ENCODE measurements around the gene UBB.

The UBB gene

DNA sequence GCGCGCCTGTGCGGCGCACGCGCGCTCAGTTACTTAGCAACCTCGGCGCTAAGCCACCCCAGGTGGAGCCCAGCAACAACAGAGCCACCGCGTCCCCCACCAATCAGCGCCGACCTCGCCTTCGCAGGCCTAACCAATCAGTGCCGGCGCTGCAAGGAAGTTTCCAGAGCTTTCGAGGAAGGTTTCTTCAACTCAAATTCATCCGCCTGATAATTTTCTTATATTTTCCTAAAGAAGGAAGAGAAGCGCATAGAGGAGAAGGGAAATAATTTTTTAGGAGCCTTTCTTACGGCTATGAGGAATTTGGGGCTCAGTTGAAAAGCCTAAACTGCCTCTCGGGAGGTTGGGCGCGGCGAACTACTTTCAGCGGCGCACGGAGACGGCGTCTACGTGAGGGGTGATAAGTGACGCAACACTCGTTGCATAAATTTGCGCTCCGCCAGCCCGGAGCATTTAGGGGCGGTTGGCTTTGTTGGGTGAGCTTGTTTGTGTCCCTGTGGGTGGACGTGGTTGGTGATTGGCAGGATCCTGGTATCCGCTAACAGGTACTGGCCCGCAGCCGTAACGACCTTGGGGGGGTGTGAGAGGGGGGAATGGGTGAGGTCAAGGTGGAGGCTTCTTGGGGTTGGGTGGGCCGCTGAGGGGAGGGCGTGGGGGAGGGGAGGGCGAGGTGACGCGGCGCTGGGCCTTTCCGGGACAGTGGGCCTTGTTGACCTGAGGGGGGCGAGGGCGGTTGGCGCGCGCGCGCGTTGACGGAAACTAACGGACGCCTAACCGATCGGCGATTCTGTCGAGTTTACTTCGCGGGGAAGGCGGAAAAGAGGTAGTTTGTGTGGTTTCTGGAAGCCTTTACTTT is at the start of gene UBB:
UBB (plus strand) TSS at position 452 of the 856 bp plus-strand sequence. CDS start 817 bp downstream, outside the sequence.
- peak; percentile 97 for DNase-seq

DNA sequence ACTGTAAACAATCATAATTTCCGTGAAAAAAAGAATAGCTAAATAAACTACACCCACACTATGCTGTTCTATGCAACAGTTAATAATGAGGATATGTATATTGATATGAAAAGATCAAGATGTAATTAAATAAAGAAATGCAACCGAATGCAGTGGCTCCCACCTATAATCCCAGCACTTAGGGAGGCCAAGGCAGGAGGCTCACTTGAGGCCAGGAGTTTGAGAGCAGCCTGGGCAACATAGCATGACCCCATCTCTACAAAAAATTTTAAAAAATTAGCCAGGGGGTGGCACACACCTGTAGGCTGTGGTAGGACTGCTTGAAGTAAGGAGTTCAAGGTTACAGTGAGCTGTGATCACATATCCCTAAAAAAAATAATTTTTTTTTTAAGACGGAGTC is 42.5 kb upstream of the UBB start:
- DNase-seq = no peak

DNA sequence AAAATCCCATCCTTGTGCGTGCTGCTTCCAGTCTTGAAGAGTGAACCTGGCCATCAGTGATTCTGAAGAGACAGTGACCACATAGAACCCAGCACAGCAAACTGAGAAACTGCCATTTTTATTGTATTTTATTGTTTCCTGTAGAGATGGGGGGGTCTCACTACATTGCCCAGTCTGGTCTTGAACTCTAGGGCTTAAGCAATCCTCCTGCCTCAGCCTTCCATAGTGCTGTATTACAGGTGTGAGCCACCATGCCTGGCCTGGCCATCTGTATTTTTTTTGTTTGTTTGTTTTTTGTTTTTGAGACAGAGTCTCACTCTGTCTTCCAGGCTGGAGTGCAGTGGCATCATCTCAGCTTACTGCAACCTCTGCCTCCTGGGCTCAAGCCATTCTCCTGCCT is 41.5 kb upstream of the UBB start:
- no peak for DNase-seq

DNA sequence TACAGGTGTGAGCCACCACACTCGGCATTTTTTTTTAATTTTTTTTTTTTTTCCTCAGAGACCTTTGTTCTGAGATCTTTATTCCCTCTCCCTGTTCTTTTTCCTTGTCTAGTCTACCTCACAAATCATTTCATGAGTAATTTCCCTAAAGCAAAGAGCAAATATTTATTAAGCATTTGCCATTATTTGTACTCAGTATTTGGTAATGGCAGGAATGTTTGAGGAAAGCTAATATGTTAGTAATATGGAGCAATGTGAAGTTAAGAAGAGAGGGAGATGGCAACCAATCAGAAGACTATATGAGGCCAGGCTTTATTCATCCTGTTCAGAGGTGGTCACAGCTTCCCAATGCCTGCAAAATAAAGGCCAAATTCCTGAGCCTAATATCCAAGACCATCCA is 40.9 kb upstream of the UBB start:
- no peak for DNase-seq

DNA sequence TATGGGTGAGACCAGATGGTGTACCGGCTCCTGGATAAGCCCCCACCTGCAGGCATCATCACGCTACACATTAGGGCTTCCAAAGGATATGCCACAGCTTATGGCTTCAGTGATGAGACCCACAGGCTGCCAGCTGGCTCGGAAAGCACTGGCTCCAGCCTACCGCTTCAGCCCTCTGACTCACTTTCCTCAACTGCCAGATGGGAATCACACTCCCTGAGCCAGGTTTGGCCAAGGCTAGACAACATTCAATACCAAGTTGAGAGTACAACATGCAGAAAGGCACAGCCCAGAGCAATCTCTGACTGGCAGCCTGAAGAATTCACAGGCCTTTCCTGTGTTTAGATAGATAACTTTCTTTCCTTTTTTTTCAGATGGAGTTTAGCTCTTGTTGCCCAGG is 37.9 kb upstream of the UBB start:
- DNase-seq = no peak

DNA sequence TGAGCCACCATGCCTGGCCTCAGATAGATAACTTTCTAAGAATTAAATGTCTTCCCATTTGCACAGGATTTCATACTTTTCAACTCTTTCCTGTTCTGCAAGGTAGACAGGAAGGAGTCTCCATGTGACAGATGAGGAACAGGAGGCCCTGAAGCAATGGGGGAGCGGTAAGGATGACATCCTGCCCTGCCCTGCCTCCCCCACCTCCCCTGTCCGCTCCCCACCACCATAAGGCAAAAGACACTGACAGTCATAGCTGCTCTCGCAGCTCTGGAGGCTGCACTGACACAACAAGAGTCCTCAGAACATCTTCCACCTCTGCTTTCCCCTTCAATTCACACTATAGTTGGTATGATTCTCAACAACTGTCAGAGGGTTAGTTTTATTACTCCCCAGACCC is 37.3 kb upstream of the UBB start:
- DNase-seq = no peak

DNA sequence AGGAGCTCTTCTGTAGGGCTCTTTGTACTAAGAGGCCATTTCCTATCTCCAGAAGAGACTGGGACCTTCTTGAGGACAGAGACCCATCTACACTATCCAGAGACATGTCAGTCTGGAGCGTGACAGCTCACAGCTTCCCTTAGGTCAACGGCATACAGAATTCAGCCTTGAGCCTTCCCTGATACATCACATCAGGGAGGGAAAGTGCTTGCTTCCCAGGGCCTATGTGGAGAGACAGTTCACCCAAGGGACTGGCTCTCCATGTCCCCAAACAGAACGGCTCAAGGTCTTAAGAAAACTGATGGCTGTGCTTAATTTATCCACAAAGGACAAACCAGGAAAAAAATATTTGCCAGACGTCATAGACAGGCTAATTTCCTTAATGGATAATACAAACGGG is 35.3 kb upstream of the UBB start:
- DNase-seq = no peak

DNA sequence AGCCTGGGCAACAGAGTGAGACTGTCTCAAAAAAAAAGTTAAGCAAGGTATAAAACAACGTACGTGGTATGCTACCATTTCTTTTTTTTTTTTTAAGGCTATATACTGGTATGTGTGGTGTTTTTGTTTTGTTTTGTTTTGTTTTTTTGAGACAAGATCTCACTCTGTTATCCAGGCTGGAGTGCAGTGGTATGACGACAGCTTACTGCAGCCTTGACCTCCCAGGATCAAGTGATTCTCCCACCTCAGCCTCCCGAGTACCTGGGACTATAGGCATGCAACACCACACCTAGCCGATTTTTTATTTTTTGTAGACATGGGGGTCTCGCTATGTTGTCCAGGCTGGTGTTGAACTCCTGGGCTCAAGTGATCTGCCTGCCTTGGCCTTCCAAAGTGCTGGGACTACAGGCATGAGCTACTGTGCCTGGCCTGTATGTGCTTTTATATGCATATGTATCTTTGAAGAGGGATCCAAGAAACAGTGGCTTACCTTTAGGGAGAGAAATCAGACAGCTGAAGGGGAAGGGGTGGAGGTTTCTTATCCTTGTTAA is 34.1 kb upstream of the UBB start:
- no peak for DNase-seq

DNA sequence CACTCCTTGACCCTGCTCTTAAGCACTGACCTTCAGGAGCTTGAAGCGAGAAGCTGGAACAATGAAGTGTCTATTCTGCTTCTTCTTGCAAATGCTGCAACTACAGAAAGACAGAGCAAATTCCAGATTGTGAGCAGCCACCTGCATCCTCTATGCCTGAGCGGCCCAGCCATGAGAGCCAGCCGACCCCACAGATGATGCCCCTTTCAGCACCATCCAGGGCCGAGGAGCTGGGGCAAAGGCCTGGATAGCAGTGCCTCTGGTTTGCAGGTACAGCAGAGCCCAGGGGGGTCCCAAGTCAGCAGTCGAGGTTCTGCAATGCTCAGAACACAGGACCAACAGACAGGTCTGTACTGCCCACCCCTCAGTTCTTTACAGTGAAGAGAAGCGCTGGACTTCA is 32.3 kb upstream of the UBB start:
- DNase-seq = no peak

DNA sequence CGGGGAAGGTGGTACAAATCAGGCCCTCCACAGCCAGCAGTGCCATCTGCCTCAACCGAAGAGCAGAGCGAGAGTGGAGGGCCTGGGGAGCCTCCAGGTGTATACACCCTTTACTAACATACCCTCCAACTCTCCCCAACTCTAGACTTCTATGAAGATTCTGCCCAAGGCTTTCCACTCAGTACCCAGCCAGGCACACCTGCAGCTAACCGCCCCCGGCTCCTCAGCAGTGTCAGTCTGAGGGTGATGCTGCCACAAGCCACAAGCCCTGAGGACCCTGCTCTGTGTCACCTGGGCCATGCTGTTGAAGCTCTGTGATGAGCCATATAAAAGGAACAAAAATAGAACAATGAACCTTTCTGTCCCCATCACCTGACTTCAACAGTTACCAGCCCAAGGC is 31.5 kb upstream of the UBB start:
- DNase-seq = no peak

DNA sequence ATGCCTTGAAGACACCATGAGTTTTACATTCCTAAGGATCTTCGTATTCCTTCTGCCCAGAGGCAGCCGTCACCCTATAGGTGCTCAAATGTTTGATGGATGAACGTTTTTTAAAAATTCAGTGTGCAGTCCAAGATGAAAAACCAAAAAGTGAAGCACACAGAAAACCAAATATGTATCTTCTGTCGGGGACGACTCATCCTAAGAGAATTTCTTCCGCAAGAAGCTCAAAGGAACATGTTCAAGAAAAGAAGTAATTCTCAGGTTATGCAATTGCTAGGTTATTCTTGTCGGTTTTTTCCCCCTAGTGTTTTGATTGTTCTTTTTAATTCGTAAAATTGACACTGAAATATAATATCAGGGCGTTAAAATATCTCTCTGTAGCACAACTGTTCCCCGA is 29.1 kb upstream of the UBB start:
- DNase-seq = no peak

DNA sequence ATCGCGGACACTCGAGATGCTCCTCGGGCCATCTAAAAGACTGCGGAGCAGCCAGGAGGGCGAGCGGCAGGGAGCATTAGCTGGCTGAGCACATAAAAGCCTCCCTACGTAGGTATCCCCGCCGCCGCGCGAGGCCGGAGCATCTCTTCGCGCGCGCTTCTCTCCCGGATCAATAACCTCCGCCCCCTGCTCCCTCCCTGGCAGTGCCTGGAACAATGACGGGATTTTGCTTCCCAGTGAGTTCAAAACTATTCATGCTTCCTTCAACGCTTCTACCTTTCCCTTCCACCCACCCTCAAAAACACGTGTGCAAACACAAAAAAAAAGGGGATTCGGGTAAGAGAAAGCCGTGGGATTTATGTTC is 28.6 kb upstream of the UBB start:
- DNase-seq = peak; percentile 92

DNA sequence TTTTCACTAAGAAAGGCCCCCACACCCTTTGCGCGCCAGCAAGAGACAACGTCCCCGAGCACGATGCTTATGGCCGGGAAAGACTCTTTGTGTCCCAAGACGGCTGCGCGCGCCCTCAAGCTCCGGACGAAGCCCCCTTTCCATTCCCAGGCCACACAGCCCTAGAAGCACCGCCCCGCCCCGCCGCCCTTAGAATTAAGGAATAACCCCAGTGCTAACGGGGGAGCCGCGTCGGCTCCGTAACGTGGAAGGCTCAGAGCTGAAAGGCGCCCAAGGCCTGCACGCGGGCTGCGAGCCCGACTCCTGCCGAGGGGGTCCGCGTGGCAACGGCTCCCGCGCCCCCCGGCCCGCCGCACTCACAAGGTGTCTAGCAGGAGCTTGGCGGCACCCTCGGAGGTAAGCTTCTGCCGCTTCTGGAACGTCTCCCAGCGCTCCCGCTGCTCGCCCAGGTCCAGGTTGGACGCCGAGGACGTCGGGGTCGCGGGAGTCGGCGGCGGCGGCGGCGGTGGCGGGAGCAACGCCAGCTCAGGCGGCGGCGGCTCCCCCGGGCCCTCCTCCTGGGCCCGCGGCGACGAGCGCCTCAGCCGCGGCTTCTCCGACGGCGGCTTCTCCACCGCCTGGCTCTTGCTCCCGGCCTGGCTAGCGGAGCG is 28.1 kb upstream of the UBB start:
- peak; percentile 92 for DNase-seq

DNA sequence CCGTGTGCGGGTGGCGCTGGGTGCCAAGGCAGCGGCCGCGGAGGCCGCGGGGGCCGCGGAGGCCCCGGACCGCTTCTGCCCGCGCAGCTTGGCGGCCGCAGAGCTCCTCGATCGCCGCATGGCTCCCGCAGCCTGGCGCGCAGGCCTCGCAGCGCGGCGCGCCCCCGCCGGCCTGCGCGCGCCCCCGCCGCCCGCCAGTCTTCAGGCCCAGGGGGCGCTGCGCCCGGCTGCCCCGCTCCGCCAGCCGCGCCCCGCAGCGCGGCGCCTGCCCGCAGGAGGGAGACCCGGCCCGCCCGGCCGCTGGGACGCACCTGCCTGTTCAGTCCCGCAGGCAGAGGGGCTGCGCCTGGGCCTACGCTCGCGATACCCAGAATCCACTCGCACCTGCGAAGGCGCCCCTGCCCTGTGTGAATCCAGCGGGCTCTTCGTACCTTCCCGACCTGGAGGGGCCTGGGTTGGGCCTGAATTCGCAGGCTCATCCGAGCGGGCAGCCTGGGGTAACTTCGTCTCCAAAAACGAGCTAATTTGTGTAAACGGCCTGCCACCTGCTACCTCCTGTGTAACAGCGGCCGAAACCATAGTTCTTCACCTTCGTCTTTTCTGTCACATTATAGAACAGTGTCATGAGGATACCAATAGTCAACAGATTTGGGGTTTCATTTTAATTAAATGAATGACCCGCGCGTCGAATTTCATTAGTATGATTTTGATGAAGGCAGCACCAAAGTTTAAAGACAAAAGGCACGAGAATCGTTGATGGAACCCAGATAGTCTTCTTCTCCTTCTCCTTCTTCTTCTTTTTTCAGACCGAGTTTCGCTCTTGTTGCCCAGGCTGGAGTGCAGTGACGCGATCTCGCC is 27.3 kb upstream of the UBB start, which contains the start of gene CENPV:
CENPV (minus strand) TSS at position 153 of the 858 bp plus-strand sequence; CDS start at position 120, 33 bp downstream.
- DNase-seq = peak; percentile 69

DNA sequence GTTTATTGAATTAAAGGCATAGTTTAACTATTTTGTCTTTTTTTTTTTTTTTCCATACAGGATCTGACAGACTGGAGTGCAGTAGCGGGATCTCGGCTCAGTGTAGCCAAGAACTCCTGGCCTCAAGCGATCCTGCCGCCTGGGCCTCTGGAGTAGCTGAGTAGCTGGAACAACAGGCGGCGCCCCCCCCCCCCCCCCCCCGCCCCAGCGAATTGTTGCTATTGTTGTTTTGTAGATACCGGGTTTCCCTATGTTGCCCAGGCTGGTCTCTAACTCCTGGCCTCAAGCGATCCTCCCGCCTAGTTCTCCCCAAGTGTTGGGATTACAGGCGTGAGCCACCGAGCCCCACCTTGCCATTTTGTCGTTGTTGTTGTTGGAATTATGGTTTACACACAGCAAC is 26.3 kb upstream of the UBB start:
- DNase-seq = no peak

DNA sequence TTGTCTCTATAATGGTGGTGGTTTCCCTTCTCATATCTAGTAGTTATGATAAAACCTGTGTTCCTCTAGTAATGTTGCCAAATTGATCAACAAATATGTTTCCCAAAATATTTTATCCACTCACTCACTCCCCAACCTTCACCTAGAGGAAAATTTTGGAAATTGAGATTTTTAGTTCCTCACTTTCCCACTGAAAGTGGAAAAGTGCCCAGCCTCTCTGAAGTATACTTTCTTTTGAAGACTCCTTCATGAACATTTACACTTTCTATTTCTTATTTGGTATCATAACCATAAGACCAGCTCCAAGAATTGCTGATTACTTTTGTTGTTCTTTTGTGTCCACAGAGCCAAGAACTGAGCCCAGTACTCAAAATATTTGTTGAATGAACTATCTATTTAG is 22.5 kb upstream of the UBB start:
- DNase-seq = no peak

DNA sequence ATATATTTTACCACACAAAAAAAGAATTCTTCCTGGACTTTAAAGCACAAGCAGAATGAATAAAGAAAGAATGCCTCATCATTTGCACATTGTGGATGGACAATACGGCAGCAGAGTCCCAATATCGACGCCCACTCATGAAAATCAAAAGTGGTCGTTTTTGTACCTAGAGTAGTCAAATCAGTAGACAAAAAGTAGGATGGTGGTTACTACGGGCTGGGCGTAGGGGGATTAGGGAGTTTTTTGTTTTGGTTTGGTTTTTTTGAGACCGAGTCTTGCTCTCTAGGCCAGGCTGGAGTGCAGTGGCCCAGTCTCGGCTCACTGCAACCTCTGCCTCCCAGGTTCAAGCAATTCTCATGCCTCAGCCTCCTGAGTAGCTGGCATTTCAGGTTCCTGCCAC is 19.0 kb upstream of the UBB start:
- no peak for DNase-seq

DNA sequence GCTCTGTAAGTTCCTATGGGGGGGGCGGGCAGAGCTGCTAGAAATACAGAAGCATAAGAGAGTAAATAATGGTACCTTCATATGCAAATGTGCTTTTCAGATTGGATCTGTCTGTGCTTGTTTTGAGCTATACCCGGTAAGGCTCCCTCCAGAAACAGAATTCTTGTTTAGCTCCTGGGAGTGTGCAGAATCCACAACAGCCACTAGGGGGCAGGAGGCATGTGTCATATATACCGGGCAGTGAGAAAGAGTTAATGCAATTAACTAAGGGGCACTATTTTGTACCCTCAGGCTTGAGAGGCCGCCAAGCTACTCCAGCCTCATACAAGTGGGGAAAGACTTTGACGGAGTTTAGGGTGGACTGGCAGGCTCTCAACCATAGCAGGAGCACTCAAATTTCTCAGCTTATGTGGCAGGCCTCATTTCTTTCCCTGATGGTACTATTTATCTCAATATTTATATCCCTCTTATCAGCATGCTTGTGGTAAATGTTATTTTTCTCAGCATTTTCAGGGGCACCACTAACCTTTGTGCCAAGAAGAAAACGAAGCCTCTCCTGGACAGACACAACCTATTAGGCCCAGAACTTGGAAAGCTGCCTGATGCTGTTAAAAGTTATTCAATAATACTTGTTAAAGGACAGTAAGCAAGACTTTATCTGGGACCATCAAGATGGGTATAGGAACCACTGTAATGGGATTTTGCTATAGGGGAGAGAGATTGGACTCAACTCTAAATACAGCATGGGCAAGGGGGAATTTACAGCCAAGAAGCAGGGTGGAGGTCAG is 16.9 kb upstream of the UBB start:
- peak; percentile 84 for DNase-seq

DNA sequence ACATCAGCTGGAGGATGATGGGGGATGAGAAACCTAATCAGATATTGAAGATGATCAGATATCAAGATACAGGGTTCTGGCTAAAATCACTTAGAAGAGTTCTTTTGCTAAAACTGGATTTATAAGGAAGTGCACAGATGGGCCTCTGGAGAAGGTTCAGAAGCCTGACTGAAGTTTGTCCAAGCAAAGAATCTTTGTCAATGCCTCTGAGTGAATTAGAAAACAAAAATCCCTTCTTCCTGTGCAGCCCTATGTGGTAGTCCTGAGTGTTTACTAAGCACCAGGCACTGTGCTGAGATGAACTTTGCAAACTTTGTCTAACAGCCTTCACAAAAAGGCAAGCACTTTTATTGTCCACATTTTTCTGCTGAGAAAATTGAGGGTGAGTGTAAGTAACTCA is 16.3 kb upstream of the UBB start:
- DNase-seq = no peak

DNA sequence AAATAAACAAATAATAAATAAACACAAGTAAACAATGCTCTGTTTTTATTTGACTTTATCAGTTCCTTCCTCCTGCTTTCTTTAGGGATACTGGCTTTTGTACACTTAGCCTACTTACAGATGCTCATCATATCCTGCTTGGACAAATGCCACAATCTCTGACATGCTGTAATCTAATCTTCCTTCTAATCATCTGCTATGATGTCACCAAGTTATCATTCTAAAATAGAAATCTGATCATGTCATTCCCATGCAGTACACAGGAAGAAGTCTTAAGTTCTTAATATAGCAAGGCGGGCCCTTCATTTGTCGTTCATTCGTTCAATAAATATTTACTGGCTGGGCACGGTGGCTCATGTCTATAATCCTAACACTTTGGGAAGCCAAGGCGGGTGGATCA is 9.1 kb upstream of the UBB start:
- DNase-seq = peak; percentile 63

DNA sequence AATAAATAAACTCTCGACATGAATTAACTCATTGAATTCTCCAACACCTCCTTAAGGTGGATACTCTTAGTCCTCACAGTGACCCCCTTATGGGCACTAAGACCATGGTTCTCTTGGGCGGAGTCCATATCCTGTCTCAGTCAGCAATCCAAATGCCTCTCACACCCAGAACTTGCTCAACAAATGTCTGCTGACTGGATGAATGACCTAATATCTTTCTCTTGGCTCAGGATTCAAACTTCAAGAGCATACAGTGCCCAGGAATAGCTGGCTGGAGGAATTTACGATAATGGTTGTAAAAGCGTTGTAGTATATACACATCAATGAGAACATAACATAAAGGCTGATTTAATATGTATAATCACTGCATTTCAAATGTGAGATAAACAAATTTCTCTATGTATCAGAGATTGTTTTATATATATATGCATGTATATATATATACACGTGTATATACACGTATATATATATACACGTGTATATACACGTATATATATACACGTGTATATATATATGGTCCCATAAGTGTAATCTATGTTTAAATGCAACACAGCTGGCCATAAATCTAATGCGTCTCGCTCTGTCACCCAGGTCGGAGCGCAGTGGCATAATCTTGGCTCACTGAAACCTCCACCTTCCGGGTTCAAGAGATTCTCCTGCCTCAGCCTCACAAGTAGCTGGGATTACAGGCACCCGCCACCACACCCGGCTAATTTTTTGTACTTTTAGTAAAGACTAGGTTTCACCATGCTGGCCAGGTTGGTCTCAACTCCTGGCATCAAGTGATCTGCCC is 6.5 kb upstream of the UBB start:
- DNase-seq = no peak

DNA sequence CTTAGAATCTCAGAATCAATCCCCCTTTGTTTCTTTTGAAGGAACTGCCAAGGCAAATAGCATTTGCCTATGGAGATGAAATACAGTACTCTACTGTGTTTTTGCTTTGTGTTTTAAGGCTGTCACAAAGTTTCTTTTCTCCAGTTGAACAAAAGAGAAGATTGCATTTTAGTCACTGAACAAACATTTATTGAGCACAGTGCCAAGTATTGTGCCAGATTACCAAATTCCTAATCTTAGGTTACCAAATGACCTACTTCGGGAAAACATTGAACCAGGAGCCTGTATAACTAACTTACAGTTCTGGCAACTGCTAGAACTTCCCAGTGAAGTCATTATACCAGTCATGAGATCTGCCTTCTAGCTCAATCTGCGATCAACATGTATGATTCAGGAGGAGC is 3.0 kb upstream of the UBB start:
- DNase-seq = no peak
